Skeletal muscle tissue (tissue), 4 donors: ENCODE measurements around the gene EPYC. TPM values are rescaled to one million over a fixed set of nuclear protein-coding genes. Genes with fewer than 3 reads are reported as not detected.

ENCODE experiments used
- H3K27ac ChIP-seq: one replicate; pipeline ENCODE4 v1.7.0; 2013; ENCODE audit warnings: mild to moderate bottlenecking, low read depth, low read length, inconsistent platforms
- H3K27me3 ChIP-seq, 3 donors: one replicate each; pipeline ENCODE4 v1.7.0; 2013; ENCODE audit warnings: low read length in 3 of 3; ENCODE audit not compliant: control insufficient read depth in 3 of 3, insufficient read depth in 3 of 3
- H3K36me3 ChIP-seq, 3 donors: one replicate each; pipeline ENCODE4 v1.7.0; 2013; ENCODE audit warnings: low read length in 3 of 3; ENCODE audit not compliant: control insufficient read depth in 3 of 3, insufficient read depth in 3 of 3
- H3K4me1 ChIP-seq, 3 donors: one replicate each; pipeline ENCODE4 v1.7.0; 2013; ENCODE audit warnings: low read length in 3 of 3, mild to moderate bottlenecking in 3 of 3; ENCODE audit not compliant: control insufficient read depth in 3 of 3, insufficient read depth in 3 of 3
- H3K4me3 ChIP-seq, 3 donors: one replicate each; pipeline ENCODE4 v1.7.0; 2013; ENCODE audit warnings: low read length in 3 of 3
- H3K9ac ChIP-seq, 3 donors: one replicate each; pipeline ENCODE4 v1.7.0; 2013; ENCODE audit warnings: low read length in 3 of 3, mild to moderate bottlenecking in 3 of 3, moderate library complexity in 2 of 3, low read depth in 1 of 3
- H3K9me3 ChIP-seq, 3 donors: one replicate each; pipeline ENCODE4 v1.7.0; 2013; ENCODE audit warnings: low read length in 3 of 3; ENCODE audit not compliant: control insufficient read depth in 3 of 3
- total RNA-seq: library from RNA; depleted of rRNA; stranded (reverse); fragments of >200 nt; gene quantifications from one replicate; pipeline ENCODE4 v1.2.3, GENCODE V29; 2014
- donor health status: Osteomylitis.

The EPYC gene
- total RNA-seq, 1 donor from 2014 or later = 0.52 TPM

GRCh38 chr12:90963946-90964345 lies 40.8 kb downstream of the EPYC start:
- H3K4me1 ChIP-seq = no peaks in the 10 kb centered on the region

GRCh38 chr12:90961154-90961553 lies 43.6 kb downstream of the EPYC start:
- Histone ChIP-seq H3K9me3 (no peaks in the 10 kb centered on the region), H3K36me3 (no peaks in the 10 kb centered on the region), H3K4me1 (no peaks in the 10 kb centered on the region), H3K9ac (no peak overlapping the region), H3K27me3 (no peaks in the 10 kb centered on the region), H3K27ac (no peak overlapping the region), H3K4me3 (no peak overlapping the region)

More at GRCh38 chr12:90963946-90964345, 40.8 kb downstream of the EPYC start:
- Histone ChIP-seq H3K4me3 (no peak overlapping the region), H3K36me3 (no peaks in the 10 kb centered on the region), H3K27ac (no peak overlapping the region), H3K9ac (no peak overlapping the region), H3K27me3 (no peaks in the 10 kb centered on the region), H3K9me3 (no peaks in the 10 kb centered on the region)

- Histone ChIP-seq H3K27me3 (no peaks in the 10 kb centered on the region), H3K4me1 (no peaks in the 10 kb centered on the region), H3K27ac (no peak overlapping the region), H3K9ac (no peak overlapping the region), H3K9me3 (no peaks in the 10 kb centered on the region), H3K36me3 (no peaks in the 10 kb centered on the region), H3K4me3 (no peak overlapping the region)
These were observed 45.1 kb downstream of the EPYC start for GRCh38 chr12:90959538-90960139.

GRCh38 chr12:90959032-90959431 lies 45.7 kb downstream of the EPYC start:
- H3K9ac ChIP-seq = no peak overlapping the region
- H3K27me3 ChIP-seq = no peaks in the 10 kb centered on the region
- no peak overlapping the region for H3K27ac ChIP-seq
- no peaks in the 10 kb centered on the region for H3K36me3 ChIP-seq
- H3K9me3 ChIP-seq = no peaks in the 10 kb centered on the region
- H3K4me3 ChIP-seq = no peak overlapping the region
- no peaks in the 10 kb centered on the region for H3K4me1 ChIP-seq

- Histone ChIP-seq H3K9me3 (no peaks in the 10 kb centered on the region), H3K4me1 (no peaks in the 10 kb centered on the region), H3K27ac (no peak overlapping the region), H3K9ac (no peak overlapping the region), H3K27me3 (no peaks in the 10 kb centered on the region), H3K36me3 (no peaks in the 10 kb centered on the region), H3K4me3 (no peak overlapping the region)
These were observed 46.4 kb downstream of the EPYC start for GRCh38 chr12:90958347-90958746.

- H3K4me3 ChIP-seq = no peak within 1 kb of the TSS
- H3K9ac ChIP-seq = no peak within 1 kb of the TSS
- no peaks in the 10 kb centered on the region for H3K36me3 ChIP-seq
- no peaks in the 10 kb centered on the region for H3K9me3 ChIP-seq
- H3K27me3 ChIP-seq = no peaks in the 10 kb centered on the region
- H3K4me1 ChIP-seq = no peaks in the 10 kb centered on the region
- H3K27ac ChIP-seq = no peak within 1 kb of the TSS
These were observed 49.9 kb downstream of the EPYC start, which contains the start of gene CCER1 for GRCh38 chr12:90954921-90955320. Gene CCER1, minus strand, starts transcription at chr12:90955176. Its CDS starts 434 bp downstream, at chr12:90954742.

- Histone ChIP-seq H3K9ac (no peak overlapping the region), H3K9me3 (no peaks in the 10 kb centered on the region), H3K27me3 (no peaks in the 10 kb centered on the region), H3K4me3 (no peak overlapping the region), H3K4me1 (no peaks in the 10 kb centered on the region), H3K36me3 (no peaks in the 10 kb centered on the region), H3K27ac (no peak overlapping the region)
These were observed 50.3 kb downstream of the EPYC start for GRCh38 chr12:90954428-90954827.

GRCh38 chr12:90953956-90954421 lies 50.8 kb downstream of the EPYC start:
- H3K4me1 ChIP-seq = no peaks in the 10 kb centered on the region
- no peaks in the 10 kb centered on the region for H3K27me3 ChIP-seq
- H3K9ac ChIP-seq = no peak overlapping the region
- H3K27ac ChIP-seq = no peak overlapping the region
- no peaks in the 10 kb centered on the region for H3K36me3 ChIP-seq
- H3K4me3 ChIP-seq = no peak overlapping the region
- H3K9me3 ChIP-seq = no peaks in the 10 kb centered on the region

- Histone ChIP-seq H3K36me3 (no peaks in the 10 kb centered on the region), H3K9me3 (no peaks in the 10 kb centered on the region), H3K9ac (no peak overlapping the region), H3K4me1 (no peaks in the 10 kb centered on the region), H3K27me3 (no peaks in the 10 kb centered on the region), H3K27ac (no peak overlapping the region), H3K4me3 (no peak overlapping the region)
These were observed 53.2 kb downstream of the EPYC start for GRCh38 chr12:90951432-90952105.

- no peaks in the 10 kb centered on the region for H3K27me3 ChIP-seq
- H3K27ac ChIP-seq = no peak overlapping the region
- no peak overlapping the region for H3K4me3 ChIP-seq
- no peaks in the 10 kb centered on the region for H3K36me3 ChIP-seq
- H3K9me3 ChIP-seq = no peaks in the 10 kb centered on the region
- no peak overlapping the region for H3K9ac ChIP-seq
- no peaks in the 10 kb centered on the region for H3K4me1 ChIP-seq
These were observed 56.9 kb downstream of the EPYC start for GRCh38 chr12:90947869-90948268.
